Measurements from ENCODE around the gene DCAF11. TPM values are rescaled to one million over a fixed set of nuclear protein-coding genes. Genes with fewer than 3 reads are reported as not detected.

DCAF11 gene
- total and polyA plus RNA-seq, 2 of the 13 experiments (the other 11 are each of a cell fraction or from before 2014, with no cell fraction given), result 150 to 257 TPM

GRCh38 chr14:24067133-24068082, 47.2 kb upstream of the DCAF11 start (continued):
- no peak for TF ChIP-seq AFF4 (CRISPR knock-in tag; IDR thresholded peaks at IDR 0.05)
- no peak for TF ChIP-seq ARNT (IDR thresholded peaks at IDR 0.05)
- TF ChIP-seq ZNF543 (CRISPR knock-in tag; IDR thresholded peaks at IDR 0.05), result peak; percentile 25; the same call in 1 of the 2 replicates
- TF ChIP-seq SATB2 (CRISPR knock-in tag; IDR thresholded peaks at IDR 0.05), result no peak
- TF ChIP-seq SALL1 (CRISPR knock-in tag; IDR thresholded peaks at IDR 0.05), result peak; percentile 82
- no peak for TF ChIP-seq MTA1 (CRISPR knock-in tag; IDR thresholded peaks at IDR 0.05; ENCODE audit: borderline replicate concordance)
- no peak for TF ChIP-seq SMYD3 (CRISPR knock-in tag; IDR thresholded peaks at IDR 0.05)
- 0 out of 2 replicates have a peak, but pooled peaks have one; percentile 41 for TF ChIP-seq ZBTB7B (CRISPR knock-in tag; IDR thresholded peaks at IDR 0.05)
- TF ChIP-seq RNF219 (CRISPR knock-in tag; IDR thresholded peaks at IDR 0.05), result no peak
- TF ChIP-seq ZNF460 (CRISPR knock-in tag; IDR thresholded peaks at IDR 0.05; ENCODE audit: borderline replicate concordance), result no peak
- no peak for TF ChIP-seq CREBL2 (CRISPR knock-in tag; IDR thresholded peaks at IDR 0.05; ENCODE audit: borderline replicate concordance)
- TF ChIP-seq ZNF225 (CRISPR knock-in tag; IDR thresholded peaks at IDR 0.05), result 0 out of 2 replicates have a peak, but pooled peaks have one; percentile 53
- TF ChIP-seq CBX5 (CRISPR knock-in tag; IDR thresholded peaks at IDR 0.05; ENCODE audit: borderline replicate concordance), result no peak
- TF ChIP-seq ZNF33B (CRISPR knock-in tag; IDR thresholded peaks at IDR 0.05), result 0 out of 2 replicates have a peak, but pooled peaks have one; percentile 67
- no peak for TF ChIP-seq TGIF2 (CRISPR knock-in tag; IDR thresholded peaks at IDR 0.05)
- TF ChIP-seq REL (CRISPR knock-in tag; conservative IDR thresholded peaks at IDR 0.05), result no peak
- TF ChIP-seq ZNF124 (CRISPR knock-in tag; IDR thresholded peaks at IDR 0.05), result peak; percentile 68; the same call in 1 of the 2 replicates
- peak; percentile 46; the same call in 1 of the 2 replicates for TF ChIP-seq SP4 (CRISPR knock-in tag; IDR thresholded peaks at IDR 0.05)
- TF ChIP-seq ZKSCAN5 (CRISPR knock-in tag; IDR thresholded peaks at IDR 0.05), result no peak
- TF ChIP-seq TOPORS (CRISPR knock-in tag; IDR thresholded peaks at IDR 0.05), result no peak
- no peak for TF ChIP-seq ZNF75D (CRISPR knock-in tag; IDR thresholded peaks at IDR 0.05; ENCODE audit: borderline replicate concordance)
- TF ChIP-seq ZNF510 (CRISPR knock-in tag; IDR thresholded peaks at IDR 0.05; ENCODE audit: low read depth), result no peak
- no peak for TF ChIP-seq RXRB (CRISPR knock-in tag; IDR thresholded peaks at IDR 0.05; ENCODE audit: borderline replicate concordance)
